SK-N-SH treated with all-trans-retinoic acid at 6 μM for 48 hours (cell line): ENCODE measurements around the gene ZNF778.
A peak's percentile ranks its signal among the peaks of the same experiment; 100 is the strongest.

Source experiments
- ATAC-seq: fragments of 200-7000 bp; cut with Tn5 transposase; 3 replicates; pipeline ENCODE4 v1.9.1; 2020; ENCODE audit warnings: mild to moderate bottlenecking, moderate library complexity
- ARNTL ChIP-seq: fragments of 450-650 bp; formaldehyde crosslinking; IDR thresholded peaks from 2 replicates; pipeline ENCODE4 v1.5.0; 2020; ENCODE audit warnings: low read depth, mild to moderate bottlenecking, moderate library complexity, borderline replicate concordance
- CSDC2 ChIP-seq: fragments of 250-450 bp; sonication (Bioruptor Pico); IDR thresholded peaks from 2 replicates; pipeline ENCODE4 v1.5.0; 2020; ENCODE audit warnings: mild to moderate bottlenecking, moderate library complexity
- ESRRG ChIP-seq: fragments of 250-450 bp; sonication (Bioruptor Pico); IDR thresholded peaks from 2 replicates; pipeline ENCODE4 v1.6.1; 2021; ENCODE audit warnings: mild to moderate bottlenecking
- ISL1 ChIP-seq: fragments of 250-450 bp; sonication (Bioruptor Pico); IDR thresholded peaks from 2 replicates; pipeline ENCODE4 v2.1.2; 2022; ENCODE audit warnings: mild to moderate bottlenecking, moderate library complexity
- OSR1 ChIP-seq: fragments of 250-450 bp; sonication (Bioruptor Pico); IDR thresholded peaks from 2 replicates; pipeline ENCODE4 v1.8.0; 2022; ENCODE audit warnings: moderate library complexity, mild to moderate bottlenecking, inconsistent platforms
- PPARA ChIP-seq: fragments of 250-450 bp; sonication (Bioruptor Pico); IDR thresholded peaks from 2 replicates; pipeline ENCODE4 v1.5.0; 2020; ENCODE audit warnings: mild to moderate bottlenecking, borderline replicate concordance
- RARB ChIP-seq: fragments of 250-450 bp; sonication (Bioruptor Pico); IDR thresholded peaks from 2 replicates; pipeline ENCODE4 v1.8.0; 2021; ENCODE audit warnings: mild to moderate bottlenecking, moderate library complexity
- SNAI2 ChIP-seq: fragments of 250-450 bp; sonication (Bioruptor Pico); IDR thresholded peaks from 2 replicates; pipeline ENCODE4 v1.5.0; 2020; ENCODE audit warnings: mild to moderate bottlenecking, moderate library complexity
- TCF4 ChIP-seq: fragments of 250-450 bp; sonication (Bioruptor Pico); IDR thresholded peaks from 2 replicates; pipeline ENCODE4 v1.8.0; 2021; ENCODE audit warnings: mild to moderate bottlenecking, moderate library complexity, borderline replicate concordance
- TOX ChIP-seq: fragments of 250-450 bp; sonication (Bioruptor Pico); IDR thresholded peaks from 2 replicates; pipeline ENCODE4 v1.8.0; 2021; ENCODE audit warnings: mild to moderate bottlenecking, moderate library complexity, borderline replicate concordance
- ZC3H10 ChIP-seq: fragments of 250-450 bp; sonication (Bioruptor Pico); IDR thresholded peaks from 2 replicates; pipeline ENCODE4 v1.5.1; 2021; ENCODE audit warnings: mild to moderate bottlenecking, moderate library complexity
- ZFP3 ChIP-seq: fragments of 250-450 bp; sonication (Bioruptor Pico); IDR thresholded peaks from 2 replicates; pipeline ENCODE4 v1.5.0; 2020; ENCODE audit warnings: mild to moderate bottlenecking, moderate library complexity
- ZFP30 ChIP-seq: fragments of 450-650 bp; formaldehyde crosslinking; IDR thresholded peaks from 2 replicates; pipeline ENCODE4 v1.5.0; 2022; ENCODE audit warnings: mild to moderate bottlenecking, moderate library complexity
- ZNF70 ChIP-seq: fragments of 450-650 bp; formaldehyde crosslinking; IDR thresholded peaks from 2 replicates; pipeline ENCODE4 v1.5.0; 2020; ENCODE audit warnings: mild to moderate bottlenecking, moderate library complexity
- ZNF8 ChIP-seq: fragments of 450-650 bp; formaldehyde crosslinking; IDR thresholded peaks from 2 replicates; pipeline ENCODE4 v1.5.0; 2020; ENCODE audit warnings: mild to moderate bottlenecking, moderate library complexity
- TF ChIP-seq, protein P1 (sequence below): fragments of 250-450 bp; sonication (Bioruptor Pico); IDR thresholded peaks from 2 replicates; pipeline ENCODE4 v1.8.0; 2021; ENCODE audit warnings: low read depth, mild to moderate bottlenecking, moderate library complexity, borderline replicate concordance
- TF ChIP-seq, protein P2 (sequence below): fragments of 250-450 bp; sonication (Bioruptor Pico); IDR thresholded peaks from 2 replicates; pipeline ENCODE4 v1.8.0; 2020; ENCODE audit warnings: mild to moderate bottlenecking, moderate library complexity, borderline replicate concordance
- TF ChIP-seq, protein P3 (sequence below): fragments of 250-450 bp; sonication (Bioruptor Pico); IDR thresholded peaks from 2 replicates; pipeline ENCODE4 v1.5.1; 2021; ENCODE audit warnings: mild to moderate bottlenecking, moderate library complexity
- TF ChIP-seq, protein P4 (sequence below): fragments of 250-450 bp; sonication (Bioruptor Pico); IDR thresholded peaks from 2 replicates; pipeline ENCODE4 v1.5.1; 2020; ENCODE audit warnings: low read depth, mild to moderate bottlenecking, moderate library complexity

ZNF778 gene

DNA sequence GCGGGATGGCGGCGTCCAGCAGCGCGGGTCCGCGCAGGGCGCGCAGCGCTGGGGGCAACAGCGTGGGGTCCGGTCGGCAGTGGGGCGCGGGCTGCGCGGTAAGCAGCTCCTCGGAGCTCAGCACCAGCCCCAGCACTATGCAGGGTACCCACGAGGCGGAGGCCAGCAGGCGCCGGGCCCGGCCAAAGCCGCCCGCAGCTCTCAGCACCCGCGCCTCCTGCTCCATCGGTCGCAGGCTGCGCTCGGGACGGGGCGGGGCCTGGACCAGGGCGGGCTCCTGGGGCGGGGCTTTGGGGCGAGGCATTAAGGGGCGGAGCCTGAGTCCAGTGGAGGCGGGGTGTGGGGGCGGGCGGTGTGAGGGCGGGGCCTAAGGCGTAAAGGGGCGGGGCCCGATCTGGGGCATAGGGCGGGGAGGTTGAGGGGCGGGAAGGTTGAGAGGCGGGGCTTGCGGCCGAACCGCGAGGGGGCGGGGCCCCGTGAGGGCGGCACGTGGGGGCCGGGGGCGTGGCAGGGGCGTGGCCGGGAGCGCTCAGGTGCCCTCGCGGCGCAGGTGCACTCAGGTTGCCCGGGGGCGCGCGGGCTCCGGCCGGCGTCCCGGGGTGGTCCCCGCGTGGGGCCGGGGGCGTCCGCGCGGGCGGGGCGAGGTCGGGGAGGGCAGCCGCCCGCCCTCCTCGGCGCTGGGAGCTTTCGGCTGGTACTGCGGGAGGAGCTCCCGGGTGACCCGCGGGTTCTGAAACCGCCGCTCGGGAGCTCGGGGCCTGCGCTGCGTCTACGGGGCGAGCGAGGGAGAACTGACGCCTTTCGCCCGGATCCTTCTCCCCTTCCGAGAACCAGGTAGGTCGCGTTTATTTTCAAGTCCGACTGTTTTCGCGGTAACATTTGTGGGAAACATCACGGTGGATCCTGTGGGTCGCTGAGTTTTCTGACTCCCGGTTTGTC, 15.8 kb upstream of the ZNF778 start:
- peak; percentile 77 for ATAC-seq
- no peak for TF ChIP-seq ZNF8 (CRISPR knock-in tag)
- TF ChIP-seq ZFP30, result no peak
- no peak for TF ChIP-seq ISL1 (CRISPR knock-in tag)
- no peak for TF ChIP-seq ESRRG
- TF ChIP-seq OSR1 (CRISPR knock-in tag), result no peak
- no peak for TF ChIP-seq ZNF70 (CRISPR knock-in tag)
- TF ChIP-seq, protein P1, sequence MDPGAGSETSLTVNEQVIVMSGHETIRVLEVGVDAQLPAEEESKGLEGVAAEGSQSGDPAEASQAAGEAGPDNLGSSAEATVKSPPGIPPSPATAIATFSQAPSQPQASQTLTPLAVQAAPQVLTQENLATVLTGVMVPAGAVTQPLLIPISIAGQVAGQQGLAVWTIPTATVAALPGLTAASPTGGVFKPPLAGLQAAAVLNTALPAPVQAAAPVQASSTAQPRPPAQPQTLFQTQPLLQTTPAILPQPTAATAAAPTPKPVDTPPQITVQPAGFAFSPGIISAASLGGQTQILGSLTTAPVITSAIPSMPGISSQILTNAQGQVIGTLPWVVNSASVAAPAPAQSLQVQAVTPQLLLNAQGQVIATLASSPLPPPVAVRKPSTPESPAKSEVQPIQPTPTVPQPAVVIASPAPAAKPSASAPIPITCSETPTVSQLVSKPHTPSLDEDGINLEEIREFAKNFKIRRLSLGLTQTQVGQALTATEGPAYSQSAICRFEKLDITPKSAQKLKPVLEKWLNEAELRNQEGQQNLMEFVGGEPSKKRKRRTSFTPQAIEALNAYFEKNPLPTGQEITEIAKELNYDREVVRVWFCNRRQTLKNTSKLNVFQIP (CRISPR knock-in tag), result no peak
- no peak for TF ChIP-seq CSDC2 (CRISPR knock-in tag)
- TF ChIP-seq ZFP3 (CRISPR knock-in tag), result no peak
- no peak for TF ChIP-seq RARB (CRISPR knock-in tag)
- TF ChIP-seq, protein P2, sequence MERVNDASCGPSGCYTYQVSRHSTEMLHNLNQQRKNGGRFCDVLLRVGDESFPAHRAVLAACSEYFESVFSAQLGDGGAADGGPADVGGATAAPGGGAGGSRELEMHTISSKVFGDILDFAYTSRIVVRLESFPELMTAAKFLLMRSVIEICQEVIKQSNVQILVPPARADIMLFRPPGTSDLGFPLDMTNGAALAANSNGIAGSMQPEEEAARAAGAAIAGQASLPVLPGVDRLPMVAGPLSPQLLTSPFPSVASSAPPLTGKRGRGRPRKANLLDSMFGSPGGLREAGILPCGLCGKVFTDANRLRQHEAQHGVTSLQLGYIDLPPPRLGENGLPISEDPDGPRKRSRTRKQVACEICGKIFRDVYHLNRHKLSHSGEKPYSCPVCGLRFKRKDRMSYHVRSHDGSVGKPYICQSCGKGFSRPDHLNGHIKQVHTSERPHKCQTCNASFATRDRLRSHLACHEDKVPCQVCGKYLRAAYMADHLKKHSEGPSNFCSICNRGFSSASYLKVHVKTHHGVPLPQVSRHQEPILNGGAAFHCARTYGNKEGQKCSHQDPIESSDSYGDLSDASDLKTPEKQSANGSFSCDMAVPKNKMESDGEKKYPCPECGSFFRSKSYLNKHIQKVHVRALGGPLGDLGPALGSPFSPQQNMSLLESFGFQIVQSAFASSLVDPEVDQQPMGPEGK (CRISPR knock-in tag), result no peak
- no peak for TF ChIP-seq TOX (CRISPR knock-in tag)
- TF ChIP-seq ZC3H10 (CRISPR knock-in tag), result no peak

DNA sequence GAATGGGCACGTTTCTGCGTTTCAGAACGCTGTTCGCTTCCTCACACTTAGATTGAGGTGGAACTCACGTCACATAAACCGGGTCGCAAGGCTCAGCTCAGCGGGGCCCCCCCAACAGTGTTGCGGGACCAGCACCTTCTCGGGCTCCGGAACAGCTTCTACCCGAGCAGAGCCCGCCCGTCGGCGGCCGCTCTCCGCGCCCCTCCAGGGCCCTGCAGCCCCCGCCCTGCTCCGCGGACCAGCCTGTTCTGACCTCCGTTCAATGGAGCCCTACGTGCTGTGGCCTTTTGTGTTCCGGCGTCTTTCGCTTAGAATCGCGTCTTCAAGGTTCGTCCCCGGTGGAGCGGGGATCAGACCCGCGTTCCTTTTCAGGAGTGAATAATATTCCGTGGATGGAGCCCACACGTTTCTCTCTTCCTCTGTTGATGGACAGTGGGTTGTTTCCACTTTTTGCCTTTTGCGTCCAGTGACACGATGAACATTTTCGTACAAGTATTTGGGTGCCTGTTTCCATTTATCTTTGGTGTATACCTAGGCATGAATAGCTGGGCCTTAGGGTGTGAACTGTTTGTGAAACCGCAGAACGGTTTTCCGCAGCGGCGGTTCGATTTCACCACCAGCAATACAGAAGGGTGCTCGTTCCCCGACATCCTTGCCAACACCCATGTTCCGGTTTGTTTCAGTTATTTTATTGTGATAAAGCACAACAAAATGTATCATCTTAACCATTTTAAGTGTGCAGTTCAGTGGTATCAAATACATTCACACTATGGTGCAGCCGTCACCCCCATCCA, 14.9 kb upstream of the ZNF778 start:
- ATAC-seq, result no peak
- TF ChIP-seq ZFP30 (no peak), OSR1 (CRISPR knock-in tag) (no peak), ESRRG (no peak), SNAI2 (CRISPR knock-in tag) (no peak), PPARA (CRISPR knock-in tag) (no peak), TCF4 (CRISPR knock-in tag) (no peak)
- TF ChIP-seq, protein P2 (CRISPR knock-in tag), result no peak
- TF ChIP-seq, protein P3, sequence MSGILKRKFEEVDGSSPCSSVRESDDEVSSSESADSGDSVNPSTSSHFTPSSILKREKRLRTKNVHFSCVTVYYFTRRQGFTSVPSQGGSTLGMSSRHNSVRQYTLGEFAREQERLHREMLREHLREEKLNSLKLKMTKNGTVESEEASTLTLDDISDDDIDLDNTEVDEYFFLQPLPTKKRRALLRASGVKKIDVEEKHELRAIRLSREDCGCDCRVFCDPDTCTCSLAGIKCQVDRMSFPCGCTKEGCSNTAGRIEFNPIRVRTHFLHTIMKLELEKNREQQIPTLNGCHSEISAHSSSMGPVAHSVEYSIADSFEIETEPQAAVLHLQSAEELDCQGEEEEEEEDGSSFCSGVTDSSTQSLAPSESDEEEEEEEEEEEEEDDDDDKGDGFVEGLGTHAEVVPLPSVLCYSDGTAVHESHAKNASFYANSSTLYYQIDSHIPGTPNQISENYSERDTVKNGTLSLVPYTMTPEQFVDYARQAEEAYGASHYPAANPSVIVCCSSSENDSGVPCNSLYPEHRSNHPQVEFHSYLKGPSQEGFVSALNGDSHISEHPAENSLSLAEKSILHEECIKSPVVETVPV (CRISPR knock-in tag), result no peak

DNA sequence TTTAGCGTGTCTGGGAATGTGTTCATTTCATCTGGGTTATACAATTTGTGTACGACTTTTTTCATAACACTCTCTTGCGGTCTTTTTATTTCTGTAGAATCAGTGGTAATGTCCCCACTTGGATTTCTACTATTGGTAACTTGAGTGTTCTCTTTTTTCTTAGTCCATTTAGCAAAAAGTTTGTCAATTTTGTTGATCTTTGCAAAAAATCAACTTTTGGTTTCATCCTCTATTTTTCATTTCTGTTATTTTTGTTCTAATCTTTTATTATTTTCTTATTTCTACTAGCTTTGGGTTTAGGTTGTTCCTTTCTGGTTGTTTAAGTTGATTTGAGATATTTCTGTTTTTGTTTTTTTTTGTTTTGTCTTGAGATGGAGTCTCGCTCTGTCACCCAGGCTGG, 9.5 kb upstream of the ZNF778 start:
- ATAC-seq, result no peak

More for the DNA sequence above, 9.5 kb upstream of the ZNF778 start:
- no peak for TF ChIP-seq ARNTL (CRISPR knock-in tag)
- TF ChIP-seq, protein P4, sequence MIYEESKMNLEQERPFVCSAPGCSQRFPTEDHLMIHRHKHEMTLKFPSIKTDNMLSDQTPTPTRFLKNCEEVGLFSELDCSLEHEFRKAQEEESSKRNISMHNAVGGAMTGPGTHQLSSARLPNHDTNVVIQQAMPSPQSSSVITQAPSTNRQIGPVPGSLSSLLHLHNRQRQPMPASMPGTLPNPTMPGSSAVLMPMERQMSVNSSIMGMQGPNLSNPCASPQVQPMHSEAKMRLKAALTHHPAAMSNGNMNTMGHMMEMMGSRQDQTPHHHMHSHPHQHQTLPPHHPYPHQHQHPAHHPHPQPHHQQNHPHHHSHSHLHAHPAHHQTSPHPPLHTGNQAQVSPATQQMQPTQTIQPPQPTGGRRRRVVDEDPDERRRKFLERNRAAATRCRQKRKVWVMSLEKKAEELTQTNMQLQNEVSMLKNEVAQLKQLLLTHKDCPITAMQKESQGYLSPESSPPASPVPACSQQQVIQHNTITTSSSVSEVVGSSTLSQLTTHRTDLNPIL, result no peak
- no peak for TF ChIP-seq SNAI2 (CRISPR knock-in tag)
- TF ChIP-seq, protein P1 (CRISPR knock-in tag), result no peak
- TF ChIP-seq OSR1 (CRISPR knock-in tag), result no peak
- TF ChIP-seq CSDC2 (CRISPR knock-in tag), result no peak
